Progenitor cell of endocrine pancreas (in vitro differentiated cells): ENCODE data around the gene TPD52L1. TPM values are rescaled to one million over a fixed set of nuclear protein-coding genes. Genes with fewer than 3 reads are reported as not detected.

Experiments used
- DNase-seq: peaks from one replicate; pipeline ENCODE4 v3.0.0; 2021; ENCODE audit warnings: low spot score; ENCODE audit not compliant: unreplicated experiment
- H3K27ac Mint-ChIP-seq: 2 replicates; pipeline ENCODE4 v1.8.0; 2021; ENCODE audit warnings: mild to moderate bottlenecking, moderate library complexity, mixed read lengths
- H3K27me3 Mint-ChIP-seq: 2 replicates; pipeline ENCODE4 v1.8.0; 2021; ENCODE audit warnings: mixed read lengths
- H3K36me3 Mint-ChIP-seq: 2 replicates; pipeline ENCODE4 v1.8.0; 2022; ENCODE audit warnings: mixed read lengths; ENCODE audit not compliant: insufficient read depth
- H3K4me1 Mint-ChIP-seq: 2 replicates; pipeline ENCODE4 v1.8.0; 2021; ENCODE audit warnings: low read depth, mixed read lengths
- H3K4me3 Mint-ChIP-seq: 2 replicates; pipeline ENCODE4 v1.8.0; 2021; ENCODE audit warnings: low read depth, mild to moderate bottlenecking, moderate library complexity, mixed read lengths
- H3K9me3 Mint-ChIP-seq: 2 replicates; pipeline ENCODE4 v1.8.0; 2021; ENCODE audit warnings: low read depth, mixed read lengths
- CTCF ChIP-seq: fragments of 200-600 bp; sonication (generic); IDR thresholded peaks from one replicate; pipeline ENCODE4 v1.5.0; 2021; ENCODE audit warnings: antibody characterized with exemption, mild to moderate bottlenecking; ENCODE audit not compliant: unreplicated experiment
- total RNA-seq: library from RNA; stranded (reverse); gene quantifications from 2 replicates; pipeline ENCODE4 v1.2.1, GENCODE V29; 2021

TPD52L1 gene
- total RNA-seq, 1 donor from 2014 or later: 33.8 TPM

- H3K27me3 Mint-ChIP-seq: peaks cover 5% of the 10 kb centered on the region
These were observed 153.2 kb downstream of the TPD52L1 start for GRCh38 chr6:125306756-125307149.

GRCh38 chr6:125307150-125307838 is 153.7 kb downstream of the TPD52L1 start:
- Mint-ChIP-seq H3K4me1 (no peaks in the 10 kb centered on the region), H3K27ac (no peak overlapping the region), H3K4me3 (no peak overlapping the region), H3K27me3 (peaks cover 5% of the 10 kb centered on the region), H3K9me3 (peaks cover 3% of the 10 kb centered on the region), H3K36me3 (no peaks in the 10 kb centered on the region)
- DNase-seq: no peak
- TF ChIP-seq CTCF: no peak

More at GRCh38 chr6:125306756-125307149, 153.2 kb downstream of the TPD52L1 start:
- Mint-ChIP-seq H3K4me3 (no peak overlapping the region), H3K4me1 (no peaks in the 10 kb centered on the region), H3K9me3 (peaks cover 3% of the 10 kb centered on the region), H3K27ac (no peak overlapping the region), H3K36me3 (no peaks in the 10 kb centered on the region)
- no peak for TF ChIP-seq CTCF
- no peak for DNase-seq

GRCh38 chr6:125307964-125308615 is 154.5 kb downstream of the TPD52L1 start:
- Mint-ChIP-seq H3K27ac (no peak overlapping the region), H3K9me3 (peaks cover 3% of the 10 kb centered on the region), H3K4me1 (no peaks in the 10 kb centered on the region), H3K36me3 (no peaks in the 10 kb centered on the region), H3K4me3 (no peak overlapping the region), H3K27me3 (peaks cover 5% of the 10 kb centered on the region)
- TF ChIP-seq CTCF: no peak
- no peak for DNase-seq

GRCh38 chr6:125310994-125311649 is 157.5 kb downstream of the TPD52L1 start:
- H3K4me1 Mint-ChIP-seq: no peaks in the 10 kb centered on the region

More at GRCh38 chr6:125310994-125311649, 157.5 kb downstream of the TPD52L1 start:
- Mint-ChIP-seq H3K27me3 (no peaks in the 10 kb centered on the region), H3K4me3 (no peak overlapping the region), H3K36me3 (no peaks in the 10 kb centered on the region), H3K9me3 (no peaks in the 10 kb centered on the region), H3K27ac (no peak overlapping the region)
- DNase-seq: no peak
- TF ChIP-seq CTCF: peak; percentile 86
